ENCODE data around the gene USP47. TPM values are rescaled to one million over a fixed set of nuclear protein-coding genes. Genes with fewer than 3 reads are reported as not detected.

The USP47 gene, protein sequence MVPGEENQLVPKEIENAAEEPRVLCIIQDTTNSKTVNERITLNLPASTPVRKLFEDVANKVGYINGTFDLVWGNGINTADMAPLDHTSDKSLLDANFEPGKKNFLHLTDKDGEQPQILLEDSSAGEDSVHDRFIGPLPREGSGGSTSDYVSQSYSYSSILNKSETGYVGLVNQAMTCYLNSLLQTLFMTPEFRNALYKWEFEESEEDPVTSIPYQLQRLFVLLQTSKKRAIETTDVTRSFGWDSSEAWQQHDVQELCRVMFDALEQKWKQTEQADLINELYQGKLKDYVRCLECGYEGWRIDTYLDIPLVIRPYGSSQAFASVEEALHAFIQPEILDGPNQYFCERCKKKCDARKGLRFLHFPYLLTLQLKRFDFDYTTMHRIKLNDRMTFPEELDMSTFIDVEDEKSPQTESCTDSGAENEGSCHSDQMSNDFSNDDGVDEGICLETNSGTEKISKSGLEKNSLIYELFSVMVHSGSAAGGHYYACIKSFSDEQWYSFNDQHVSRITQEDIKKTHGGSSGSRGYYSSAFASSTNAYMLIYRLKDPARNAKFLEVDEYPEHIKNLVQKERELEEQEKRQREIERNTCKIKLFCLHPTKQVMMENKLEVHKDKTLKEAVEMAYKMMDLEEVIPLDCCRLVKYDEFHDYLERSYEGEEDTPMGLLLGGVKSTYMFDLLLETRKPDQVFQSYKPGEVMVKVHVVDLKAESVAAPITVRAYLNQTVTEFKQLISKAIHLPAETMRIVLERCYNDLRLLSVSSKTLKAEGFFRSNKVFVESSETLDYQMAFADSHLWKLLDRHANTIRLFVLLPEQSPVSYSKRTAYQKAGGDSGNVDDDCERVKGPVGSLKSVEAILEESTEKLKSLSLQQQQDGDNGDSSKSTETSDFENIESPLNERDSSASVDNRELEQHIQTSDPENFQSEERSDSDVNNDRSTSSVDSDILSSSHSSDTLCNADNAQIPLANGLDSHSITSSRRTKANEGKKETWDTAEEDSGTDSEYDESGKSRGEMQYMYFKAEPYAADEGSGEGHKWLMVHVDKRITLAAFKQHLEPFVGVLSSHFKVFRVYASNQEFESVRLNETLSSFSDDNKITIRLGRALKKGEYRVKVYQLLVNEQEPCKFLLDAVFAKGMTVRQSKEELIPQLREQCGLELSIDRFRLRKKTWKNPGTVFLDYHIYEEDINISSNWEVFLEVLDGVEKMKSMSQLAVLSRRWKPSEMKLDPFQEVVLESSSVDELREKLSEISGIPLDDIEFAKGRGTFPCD (N-terminal part only)
- polyA plus RNA-seq (2013, experiment 1 of 4), result 41.5 TPM
- 46.9 TPM for polyA plus RNA-seq (2013, experiment 2 of 4)
- polyA plus RNA-seq (2013, experiment 3 of 4), result 43.1 TPM
- polyA plus RNA-seq (2013, experiment 4 of 4), result 45.4 TPM

GRCh38 chr11:11841723-11842420, at the start of gene USP47:
Gene USP47, plus strand, starts transcription at chr11:11841972. Its CDS starts 214 bp downstream, at chr11:11842186.
- H3K27ac ChIP-seq (ENCODE audit: insufficient read depth, low read depth, low read length, poor library complexity, severe bottlenecking), result peak within 1 kb of the TSS; percentile 90
- no peaks in the 10 kb centered on the region for H3K36me3 ChIP-seq (ENCODE audit: control insufficient read depth, insufficient read depth, low read length)
- no peaks in the 10 kb centered on the region for H3K9me3 ChIP-seq (ENCODE audit: control insufficient read depth, low read length)
- peaks cover 17% of the 10 kb centered on the region for H3K4me1 ChIP-seq (ENCODE audit: control insufficient read depth, insufficient read depth, low read length)
- no peaks in the 10 kb centered on the region for H3K27me3 ChIP-seq (ENCODE audit: control insufficient read depth, insufficient read depth, low read length, poor library complexity, severe bottlenecking)
- 0 to 1% methylated on average over 70 of the region's 70 CpGs for WGBS, 2 experiments
- H3K4me3 ChIP-seq (ENCODE audit: insufficient read depth, low read depth, low read length), result peak within 1 kb of the TSS; percentile 80

DNA sequence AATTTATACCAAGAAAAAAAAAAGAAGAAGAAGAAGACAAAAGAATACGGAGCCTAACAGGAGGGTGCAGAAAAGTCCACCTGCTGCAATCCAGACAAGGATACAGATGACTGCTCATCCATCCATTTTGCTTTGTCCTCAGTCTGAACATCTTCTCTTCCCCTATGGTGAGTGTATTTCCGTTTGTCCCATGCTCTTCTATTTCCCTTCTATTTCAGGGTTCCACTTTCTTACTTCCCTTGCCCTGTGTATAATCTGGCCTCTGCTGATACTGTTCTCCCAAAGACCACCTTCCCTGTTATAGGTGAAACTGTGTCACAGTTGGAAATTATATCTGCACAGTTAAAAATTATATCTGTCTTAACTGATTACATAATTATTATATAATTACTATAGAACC, 48.7 kb upstream of the USP47 start:
- Histone ChIP-seq H3K36me3 (ENCODE audit: control insufficient read depth, insufficient read depth, low read length) (no peaks in the 10 kb centered on the region), H3K9me3 (ENCODE audit: control insufficient read depth, low read length) (no peaks in the 10 kb centered on the region), H3K4me1 (ENCODE audit: control insufficient read depth, insufficient read depth, low read length) (no peaks in the 10 kb centered on the region), H3K4me3 (ENCODE audit: insufficient read depth, low read depth, low read length) (no peak overlapping the region), H3K27ac (ENCODE audit: insufficient read depth, low read depth, low read length, poor library complexity, severe bottlenecking) (no peak overlapping the region), H3K27me3 (ENCODE audit: control insufficient read depth, insufficient read depth, low read length, poor library complexity, severe bottlenecking) (no peaks in the 10 kb centered on the region)
- WGBS, 2 experiments, result 70 to 86% methylated on average over 2 of the region's 2 CpGs

DNA sequence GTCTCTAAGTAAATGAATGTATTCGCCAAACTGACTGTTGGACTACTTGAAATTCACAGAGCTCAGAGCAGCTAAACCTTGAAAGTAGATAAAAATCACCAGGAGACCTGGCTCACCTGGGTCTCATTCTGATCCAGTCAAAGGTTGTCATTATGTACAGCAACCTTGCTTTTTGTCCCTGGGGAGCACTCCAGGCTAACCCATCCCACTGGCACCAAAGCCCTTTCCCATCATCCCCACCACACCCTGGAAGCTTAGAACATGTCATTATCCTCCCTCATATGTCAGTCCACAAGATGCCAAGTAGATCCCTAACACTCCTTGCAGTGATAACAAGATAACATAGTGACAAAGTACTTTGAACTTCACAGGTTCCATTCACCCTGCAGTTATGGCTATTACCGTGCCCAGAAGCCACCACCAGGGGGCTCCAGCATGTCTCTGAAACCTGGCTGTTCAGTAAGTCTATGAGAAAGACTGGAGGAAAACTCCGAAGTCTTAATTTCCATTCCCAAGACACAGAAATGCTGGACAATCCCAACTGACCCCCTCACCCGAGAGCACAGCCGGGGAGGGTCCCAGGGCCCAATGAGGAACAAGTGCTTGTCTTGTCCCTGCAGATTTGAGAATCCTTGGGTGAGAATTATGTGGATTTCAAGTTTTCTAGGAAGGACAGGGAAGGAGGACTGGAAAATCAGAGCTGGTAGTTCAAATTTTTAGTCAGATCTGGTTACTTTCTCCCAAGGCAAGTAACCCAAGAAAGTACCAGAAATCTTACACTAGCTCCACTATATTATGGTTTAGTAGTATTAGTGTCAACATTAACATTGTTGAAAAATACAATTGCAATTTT, 43.0 kb upstream of the USP47 start:
- Histone ChIP-seq H3K36me3 (ENCODE audit: control insufficient read depth, insufficient read depth, low read length) (no peaks in the 10 kb centered on the region), H3K4me3 (ENCODE audit: insufficient read depth, low read depth, low read length) (no peak overlapping the region), H3K27me3 (ENCODE audit: control insufficient read depth, insufficient read depth, low read length, poor library complexity, severe bottlenecking) (no peaks in the 10 kb centered on the region), H3K27ac (ENCODE audit: insufficient read depth, low read depth, low read length, poor library complexity, severe bottlenecking) (no peak overlapping the region), H3K4me1 (ENCODE audit: control insufficient read depth, insufficient read depth, low read length) (no peaks in the 10 kb centered on the region), H3K9me3 (ENCODE audit: control insufficient read depth, low read length) (no peaks in the 10 kb centered on the region)
- 35 to 36% methylated on average over 5 of the region's 5 CpGs for WGBS, 2 experiments

DNA sequence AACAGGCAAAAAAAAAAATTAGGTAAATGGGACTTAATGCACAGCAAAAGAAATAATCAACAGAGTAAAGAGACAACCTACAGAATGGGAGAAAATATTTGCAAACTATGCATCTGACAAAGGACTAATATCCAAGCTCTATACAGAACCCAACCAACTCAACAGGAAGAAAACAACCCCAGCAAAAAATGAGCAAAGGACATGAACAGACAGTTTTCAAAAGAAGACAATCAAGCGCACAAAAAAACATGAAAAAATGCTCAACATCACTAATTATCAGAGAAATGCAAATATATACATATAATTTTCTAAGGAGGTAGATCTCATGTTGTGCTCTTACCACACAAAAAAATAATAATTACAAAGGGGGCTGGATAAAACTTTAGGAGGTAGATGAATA, 36.5 kb upstream of the USP47 start:
- Histone ChIP-seq H3K9me3 (ENCODE audit: control insufficient read depth, low read length) (no peaks in the 10 kb centered on the region), H3K27ac (ENCODE audit: insufficient read depth, low read depth, low read length, poor library complexity, severe bottlenecking) (no peak overlapping the region), H3K4me1 (ENCODE audit: control insufficient read depth, insufficient read depth, low read length) (no peaks in the 10 kb centered on the region), H3K27me3 (ENCODE audit: control insufficient read depth, insufficient read depth, low read length, poor library complexity, severe bottlenecking) (no peaks in the 10 kb centered on the region), H3K36me3 (ENCODE audit: control insufficient read depth, insufficient read depth, low read length) (no peaks in the 10 kb centered on the region), H3K4me3 (ENCODE audit: insufficient read depth, low read depth, low read length) (no peak overlapping the region)
- 88% methylated on average over 1 of the region's 1 CpG; no CpG with 5 or more reads in 1 of the 2 experiments for WGBS, 2 experiments

DNA sequence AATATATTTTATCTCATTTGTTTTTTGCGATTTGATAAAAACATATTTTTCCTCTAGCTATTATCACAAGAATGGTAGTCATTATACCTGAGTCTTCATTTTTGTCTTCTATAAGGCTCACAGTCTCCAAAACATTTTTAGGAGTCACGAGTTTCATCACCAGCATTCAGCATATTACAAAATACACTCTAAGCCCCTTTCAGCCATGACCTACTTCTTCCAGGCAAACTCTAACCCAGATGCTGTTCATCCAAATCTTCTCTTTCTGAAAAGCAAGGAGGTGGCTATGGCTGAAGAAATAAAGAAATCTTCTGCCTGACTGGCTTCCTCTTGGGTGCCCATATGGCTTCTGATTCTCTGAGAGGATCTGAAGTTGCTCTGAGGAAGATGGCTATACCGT, 35.7 kb upstream of the USP47 start:
- Histone ChIP-seq H3K36me3 (ENCODE audit: control insufficient read depth, insufficient read depth, low read length) (no peaks in the 10 kb centered on the region), H3K9me3 (ENCODE audit: control insufficient read depth, low read length) (no peaks in the 10 kb centered on the region), H3K27me3 (ENCODE audit: control insufficient read depth, insufficient read depth, low read length, poor library complexity, severe bottlenecking) (no peaks in the 10 kb centered on the region), H3K4me3 (ENCODE audit: insufficient read depth, low read depth, low read length) (no peak overlapping the region), H3K27ac (ENCODE audit: insufficient read depth, low read depth, low read length, poor library complexity, severe bottlenecking) (no peak overlapping the region), H3K4me1 (ENCODE audit: control insufficient read depth, insufficient read depth, low read length) (no peaks in the 10 kb centered on the region)
- WGBS, 2 experiments, result 88 to 93% methylated on average over 3 of the region's 3 CpGs

DNA sequence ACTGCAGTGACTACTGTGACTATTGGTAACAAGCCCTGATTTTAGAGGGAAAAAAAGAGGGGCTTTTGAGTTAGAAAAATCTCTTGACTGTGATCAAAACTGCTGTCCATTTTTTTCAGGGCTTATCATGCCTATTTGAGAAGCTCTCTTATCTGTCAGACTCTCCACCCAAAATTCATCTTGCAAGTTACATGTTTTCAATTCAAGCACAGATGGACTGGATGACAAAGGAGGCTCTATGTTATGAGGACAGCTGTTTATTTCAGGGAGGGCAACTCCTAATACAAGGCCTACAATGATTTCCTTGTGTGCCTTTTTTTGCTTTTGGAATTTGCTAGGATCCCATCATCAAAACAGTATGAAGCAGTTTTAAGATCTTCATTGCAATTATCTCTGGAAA, 35.2 kb upstream of the USP47 start:
- Histone ChIP-seq H3K27ac (ENCODE audit: insufficient read depth, low read depth, low read length, poor library complexity, severe bottlenecking) (no peak overlapping the region), H3K36me3 (ENCODE audit: control insufficient read depth, insufficient read depth, low read length) (no peaks in the 10 kb centered on the region), H3K27me3 (ENCODE audit: control insufficient read depth, insufficient read depth, low read length, poor library complexity, severe bottlenecking) (no peaks in the 10 kb centered on the region), H3K9me3 (ENCODE audit: control insufficient read depth, low read length) (no peaks in the 10 kb centered on the region), H3K4me3 (ENCODE audit: insufficient read depth, low read depth, low read length) (no peak overlapping the region), H3K4me1 (ENCODE audit: control insufficient read depth, insufficient read depth, low read length) (no peaks in the 10 kb centered on the region)

DNA sequence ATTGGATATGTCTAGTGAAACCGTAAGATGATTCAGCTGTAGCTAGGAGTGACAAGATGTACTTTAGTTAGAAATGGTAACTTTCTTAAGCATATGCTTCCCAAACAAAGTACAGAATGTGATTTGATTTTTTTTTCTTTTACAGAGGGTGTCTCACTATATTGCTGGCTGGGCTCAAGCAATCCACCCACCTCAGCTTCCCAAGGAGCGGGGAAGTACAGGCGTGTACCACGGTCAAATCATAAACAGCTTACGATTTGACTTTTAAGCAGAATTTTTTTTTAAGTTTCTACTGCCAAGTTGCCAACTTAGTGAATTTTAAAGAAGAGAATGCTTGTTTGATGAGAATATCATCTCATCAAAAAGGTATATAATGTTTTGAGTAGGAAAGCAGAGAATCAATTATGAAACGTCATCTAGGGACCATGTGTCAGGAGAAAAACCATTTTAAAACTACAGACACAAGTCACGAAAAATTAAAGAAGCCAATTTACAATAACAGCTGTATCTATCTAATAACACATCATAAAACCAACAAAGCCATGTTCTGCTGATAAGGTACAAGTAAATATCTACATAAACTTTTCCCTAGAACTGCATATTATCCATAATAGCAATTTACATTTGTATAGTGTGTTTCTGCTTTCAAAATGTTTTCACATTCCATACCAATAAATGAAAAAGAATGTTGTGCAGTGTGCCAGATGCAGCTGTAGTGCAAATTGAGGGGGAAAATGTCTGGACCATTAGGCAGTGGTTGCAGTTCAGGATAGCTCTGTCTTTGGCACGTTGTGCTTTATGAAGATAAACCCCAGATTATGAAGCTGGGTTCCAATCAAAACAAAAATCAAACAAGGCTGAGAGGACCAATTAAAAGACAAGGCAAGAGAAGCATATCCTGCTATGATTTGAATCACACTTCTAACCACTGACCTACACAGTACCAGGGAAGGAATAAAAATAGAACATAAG, 33.7 kb upstream of the USP47 start:
- Histone ChIP-seq H3K36me3 (ENCODE audit: control insufficient read depth, insufficient read depth, low read length) (no peaks in the 10 kb centered on the region), H3K4me1 (ENCODE audit: control insufficient read depth, insufficient read depth, low read length) (no peaks in the 10 kb centered on the region), H3K27ac (ENCODE audit: insufficient read depth, low read depth, low read length, poor library complexity, severe bottlenecking) (no peak overlapping the region), H3K9me3 (ENCODE audit: control insufficient read depth, low read length) (no peaks in the 10 kb centered on the region), H3K4me3 (ENCODE audit: insufficient read depth, low read depth, low read length) (no peak overlapping the region), H3K27me3 (ENCODE audit: control insufficient read depth, insufficient read depth, low read length, poor library complexity, severe bottlenecking) (no peaks in the 10 kb centered on the region)
- 87% methylated on average over 7 to 8 of the region's 8 CpGs for WGBS, 2 experiments

DNA sequence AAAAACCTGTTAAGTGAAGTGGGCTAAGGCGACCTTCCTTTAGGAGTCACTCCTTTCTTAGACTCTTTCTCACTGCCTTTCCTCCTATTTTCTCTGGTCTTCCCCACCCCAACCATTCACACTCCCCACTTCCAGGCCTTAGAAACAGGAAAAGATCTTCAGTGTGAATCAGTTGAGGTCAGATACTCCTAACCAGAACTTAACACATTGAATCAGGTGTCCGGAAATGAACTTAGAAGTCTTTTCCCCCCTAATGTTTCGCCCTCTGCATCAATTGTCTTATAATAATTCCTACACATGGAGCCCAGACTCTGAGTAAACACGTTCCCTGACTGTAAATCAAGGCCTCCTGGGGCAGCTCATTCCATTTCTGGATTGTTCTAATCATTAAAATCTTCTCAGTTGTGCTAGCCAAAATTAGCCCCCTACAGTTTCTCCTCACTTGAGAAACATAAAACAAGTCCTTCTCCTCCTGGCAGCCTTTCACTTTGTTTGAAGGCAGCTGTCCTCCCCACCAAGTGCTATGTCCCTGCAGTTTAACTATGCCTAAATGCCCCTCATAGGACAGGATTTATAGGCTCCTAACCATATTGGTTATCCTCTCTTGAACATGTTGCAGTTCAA, 32.7 kb upstream of the USP47 start:
- no peaks in the 10 kb centered on the region for H3K4me1 ChIP-seq (ENCODE audit: control insufficient read depth, insufficient read depth, low read length)
- no peaks in the 10 kb centered on the region for H3K36me3 ChIP-seq (ENCODE audit: control insufficient read depth, insufficient read depth, low read length)
- H3K9me3 ChIP-seq (ENCODE audit: control insufficient read depth, low read length), result no peaks in the 10 kb centered on the region
- H3K27ac ChIP-seq (ENCODE audit: insufficient read depth, low read depth, low read length, poor library complexity, severe bottlenecking), result no peak overlapping the region
- H3K27me3 ChIP-seq (ENCODE audit: control insufficient read depth, insufficient read depth, low read length, poor library complexity, severe bottlenecking), result no peaks in the 10 kb centered on the region
- WGBS, 2 experiments, result 86 to 88% methylated on average over 4 of the region's 4 CpGs
- H3K4me3 ChIP-seq (ENCODE audit: insufficient read depth, low read depth, low read length), result no peak overlapping the region
